ENCODE results near the gene TEX52.
"Not testable (repeated sequence)": the region's sequence is repeated elsewhere in the genome, so short reads cannot be mapped to it uniquely, and the experiment has no call there.

The TEX52 gene

DNA sequence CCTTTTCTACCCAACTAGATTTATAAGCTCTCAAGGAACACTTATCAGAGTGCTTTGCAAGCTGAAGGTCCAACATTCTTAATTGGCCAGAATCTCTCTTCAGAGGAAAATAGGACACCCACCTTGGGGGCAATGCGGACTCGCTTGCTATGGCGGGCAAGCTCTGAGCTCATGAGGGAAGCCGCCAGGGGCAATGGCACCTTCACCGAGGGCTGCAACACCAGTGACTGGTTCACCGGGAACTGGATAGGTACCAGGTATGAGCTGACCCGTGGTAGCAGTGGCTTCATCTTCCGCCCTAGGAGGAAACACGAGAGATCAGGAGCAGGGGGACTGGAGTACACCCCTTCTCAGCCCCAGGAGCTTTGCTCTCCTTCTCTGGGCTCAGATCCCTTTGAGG lies 7.4 kb upstream of the TEX52 start:
- DNase-seq = no peak

DNA sequence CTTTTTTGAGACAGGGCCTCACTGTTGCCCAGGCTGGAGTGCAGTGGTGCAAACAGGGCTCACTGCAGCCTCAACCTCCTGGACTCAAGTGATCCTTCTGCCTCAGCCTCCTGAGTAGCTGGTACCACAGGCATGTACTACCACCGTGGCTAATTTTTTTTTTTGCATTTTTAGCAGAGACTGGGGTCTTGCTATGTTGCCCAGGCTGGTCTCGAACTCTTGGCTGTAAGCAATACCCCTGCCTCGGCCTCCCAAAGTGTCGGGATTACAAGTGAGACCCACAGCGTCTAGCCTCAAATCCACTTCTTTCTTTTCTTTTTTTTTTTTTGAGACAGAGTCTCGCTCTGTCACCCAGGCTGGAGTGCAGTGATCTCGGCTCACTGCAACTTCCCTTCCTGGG lies 6.6 kb upstream of the TEX52 start:
- not testable (repeated sequence) for DNase-seq

DNA sequence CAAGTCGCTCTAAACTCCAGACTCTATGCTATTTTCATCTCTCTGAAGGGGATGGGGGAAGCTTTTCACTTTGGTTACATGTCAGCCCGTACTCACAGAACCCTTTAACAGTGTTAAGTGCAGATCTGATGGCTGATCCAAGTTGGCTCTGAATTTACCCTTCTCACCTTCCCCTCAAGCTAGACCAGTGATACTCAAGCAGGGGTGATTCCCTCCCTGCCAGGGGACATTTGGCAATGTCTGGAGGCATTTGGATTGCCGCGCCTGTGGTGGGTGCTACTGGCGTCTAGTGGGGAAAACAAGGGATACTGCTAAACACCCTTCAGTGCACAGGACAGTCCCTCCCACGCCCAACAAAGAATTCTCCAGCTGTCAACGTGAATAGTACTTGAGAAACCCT lies 6.0 kb upstream of the TEX52 start:
- no peak for DNase-seq

DNA sequence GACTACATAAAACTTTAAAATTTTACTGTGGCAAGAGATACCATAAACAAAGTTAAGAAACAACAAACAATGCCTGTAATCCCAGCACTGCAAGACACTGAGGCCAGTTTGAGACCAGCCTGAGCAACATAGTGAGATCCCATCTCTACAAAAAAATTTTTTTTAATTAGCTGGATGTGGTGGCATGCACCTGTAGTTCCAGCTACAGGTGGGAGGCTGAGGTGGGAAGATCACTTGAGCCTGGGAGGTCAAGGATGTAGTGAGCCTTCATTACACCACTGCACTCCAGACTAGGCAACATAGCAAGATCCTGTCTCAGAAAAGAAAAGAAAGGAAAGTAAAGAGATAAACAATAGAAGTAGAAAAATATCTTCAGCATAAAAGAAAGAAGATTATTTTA lies 3.3 kb upstream of the TEX52 start:
- no peak for DNase-seq

DNA sequence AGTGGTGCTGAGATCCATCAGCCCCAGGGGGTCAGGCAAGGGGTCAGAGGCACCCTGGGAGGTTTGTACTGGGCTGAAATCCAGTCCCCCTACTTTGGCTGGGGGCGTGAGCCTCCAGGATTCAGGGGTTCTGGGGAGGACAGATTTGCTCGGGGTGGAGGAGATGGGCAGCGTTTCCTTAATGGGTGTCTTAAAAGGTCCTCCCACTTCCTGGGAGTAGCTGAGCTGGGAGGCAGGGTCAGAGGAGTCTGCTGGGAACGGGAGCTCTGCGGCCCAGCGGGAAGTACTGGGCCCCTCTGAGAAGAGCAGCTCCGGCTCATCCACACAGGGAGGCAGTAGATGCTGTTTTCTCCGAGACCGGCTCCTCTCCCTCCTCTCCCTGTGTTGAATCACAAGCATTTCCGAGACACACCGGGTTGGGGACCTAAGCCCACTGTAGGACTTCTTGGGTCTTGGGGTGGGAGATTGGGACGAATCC lies 2.1 kb upstream of the TEX52 start:
- no peak for DNase-seq

DNA sequence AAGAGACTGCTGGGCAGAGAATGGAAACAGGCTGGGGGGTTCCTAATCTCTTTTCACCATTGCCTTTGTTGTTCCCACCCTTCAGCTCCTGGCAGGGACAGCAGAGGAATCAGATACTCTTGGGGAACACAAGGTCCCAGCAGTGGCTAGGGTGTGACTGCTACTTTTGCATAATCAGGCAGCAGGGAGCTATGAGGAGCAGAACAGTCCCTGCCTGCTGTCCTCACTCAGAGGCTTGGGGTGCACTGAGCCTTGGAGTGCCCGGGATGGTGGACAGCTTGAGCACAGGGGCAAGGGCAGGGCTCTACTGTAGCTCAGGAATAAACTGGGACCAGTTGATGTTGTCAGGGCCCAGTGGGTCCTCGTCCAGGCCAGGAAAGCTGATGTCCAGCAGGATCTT lies 1.5 kb upstream of the TEX52 start:
- DNase-seq = no peak

DNA sequence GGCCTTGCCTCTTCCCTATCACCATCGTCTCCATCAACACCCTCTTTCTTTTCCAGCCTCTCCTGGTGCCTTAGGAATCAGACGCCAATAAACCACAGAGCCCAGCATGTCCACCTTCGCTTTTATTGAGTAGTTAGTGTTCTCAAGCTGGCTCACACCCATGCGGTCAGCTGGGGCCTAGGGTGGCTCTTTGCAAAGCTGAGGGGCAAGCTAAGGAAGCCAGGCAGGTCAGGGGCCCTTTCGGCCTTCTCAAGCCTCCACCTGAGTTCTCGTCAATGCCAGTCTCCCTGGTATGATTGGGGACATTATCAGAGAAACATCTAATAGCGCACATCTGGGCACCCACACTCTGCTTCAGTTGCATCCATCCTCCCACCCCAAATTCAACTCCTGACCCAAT lies 737 bp upstream of the TEX52 start:
- DNase-seq = no peak

DNA sequence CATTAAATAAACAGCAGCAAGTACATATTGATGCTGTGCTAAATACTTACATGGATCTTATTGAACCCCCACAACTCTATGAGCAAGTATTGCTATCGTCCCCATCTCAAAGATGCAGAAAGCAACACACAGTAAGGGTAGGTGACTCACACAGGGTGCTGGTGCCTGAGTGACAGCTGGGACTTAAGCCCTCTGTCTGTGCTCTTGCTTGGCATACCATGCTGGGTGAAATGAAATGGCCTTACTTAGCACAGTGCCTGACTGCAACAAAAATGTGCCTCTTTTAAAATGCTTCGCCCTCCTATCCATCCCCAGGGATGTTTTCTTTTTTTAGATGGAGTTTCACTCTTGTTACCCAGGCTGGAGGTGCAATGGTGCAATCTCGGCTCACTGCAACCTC lies 788 bp downstream of the TEX52 start:
- DNase-seq = no peak

DNA sequence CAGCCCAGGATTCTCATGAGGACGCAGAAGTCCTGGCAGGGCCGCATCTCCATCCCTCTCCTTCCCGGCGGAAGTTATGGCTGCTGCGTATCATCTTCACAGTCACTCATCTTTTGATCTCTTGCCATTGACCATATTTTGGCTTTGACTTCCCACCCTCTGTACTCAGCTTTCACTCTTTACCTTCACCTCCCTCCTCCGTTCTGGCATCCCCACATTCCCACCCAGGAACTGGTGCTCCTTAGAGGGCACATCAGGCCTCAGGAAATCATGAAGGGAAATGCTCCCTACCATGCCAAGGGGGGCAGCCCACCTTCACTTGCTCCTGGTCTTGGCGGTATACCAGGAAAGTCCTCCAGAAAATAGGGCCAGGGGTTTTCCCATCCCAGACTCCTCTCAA lies 1.3 kb downstream of the TEX52 start:
- no peak for DNase-seq

DNA sequence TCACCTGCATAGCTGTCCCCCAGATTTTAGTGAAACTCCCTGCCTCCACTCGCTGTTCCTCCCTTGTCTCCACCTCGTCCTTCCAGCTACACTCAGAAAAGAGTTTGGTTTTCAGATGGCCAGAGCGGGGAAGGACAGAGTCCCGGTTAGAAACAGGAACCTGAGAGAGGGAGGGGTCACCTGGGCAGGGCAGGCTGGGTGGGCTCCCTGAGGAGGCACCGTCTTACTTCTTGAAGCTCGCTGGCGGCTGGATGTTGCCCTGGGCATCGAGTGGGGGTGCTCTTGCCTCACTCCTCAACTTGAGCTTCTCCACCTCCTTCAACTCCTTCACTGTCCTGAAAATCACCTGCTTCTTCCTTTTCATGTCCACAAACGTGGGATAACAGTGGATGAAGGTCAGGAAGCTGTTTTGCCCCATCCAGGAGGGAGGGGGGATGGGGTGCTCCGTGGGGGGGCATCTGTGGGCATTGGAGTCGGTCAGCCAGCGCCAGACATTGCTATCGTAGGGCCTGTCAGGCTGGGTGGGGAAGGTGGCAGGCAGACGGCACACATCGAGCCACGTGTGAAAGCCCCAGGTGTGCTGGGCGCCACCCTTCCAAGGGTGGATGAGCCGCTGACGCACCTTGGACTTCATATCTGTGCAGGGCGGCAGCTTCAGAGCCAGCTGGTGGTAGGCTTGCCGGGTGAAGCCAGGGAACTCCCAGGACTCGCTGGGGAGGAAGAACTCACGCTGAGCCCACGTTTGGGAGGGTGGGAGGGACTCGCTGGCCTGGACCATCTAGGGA lies 2.0 kb downstream of the TEX52 start:
- no peak for DNase-seq

DNA sequence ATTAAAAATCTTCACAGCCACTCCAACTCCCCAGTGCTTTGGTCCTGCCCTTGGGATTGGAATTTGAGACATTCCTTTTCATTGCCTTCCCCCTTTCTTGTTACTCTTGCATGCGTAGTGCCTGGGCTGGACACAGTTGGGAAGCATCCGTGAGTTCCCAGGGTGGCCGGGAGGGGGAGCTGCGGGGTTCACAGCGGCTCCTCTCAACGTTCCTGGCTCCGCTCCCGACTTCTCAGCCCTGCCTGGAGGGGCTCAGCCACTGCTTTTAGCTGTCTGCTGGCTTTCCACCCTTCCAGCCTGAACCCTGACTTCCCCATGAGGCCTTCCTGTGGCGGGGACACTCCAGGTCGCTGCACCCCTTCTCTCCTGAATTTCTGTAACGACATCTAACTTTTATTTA lies 3.2 kb downstream of the TEX52 start:
- DNase-seq = peak in 12 of 14 donors; percentile 8 to 78 (median 56)

DNA sequence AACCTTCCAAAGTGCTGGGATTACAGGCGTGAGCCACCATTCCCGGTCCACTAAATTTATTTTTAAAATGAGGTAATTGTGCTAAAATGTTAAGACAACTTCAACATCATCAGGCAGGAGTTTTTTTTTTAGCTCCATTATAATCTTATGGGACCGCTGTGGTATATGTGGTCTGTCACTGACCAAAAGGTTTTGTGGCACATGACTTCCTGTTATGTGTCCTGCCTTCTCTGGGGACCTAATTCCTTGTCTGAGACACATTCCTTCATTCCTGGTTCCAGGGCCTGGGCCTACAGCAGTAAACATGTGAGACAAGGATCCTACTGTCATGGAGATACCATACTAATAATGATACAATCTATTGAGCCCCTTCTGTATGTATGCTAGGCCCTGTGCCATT lies 4.9 kb downstream of the TEX52 start:
- DNase-seq = no peak

DNA sequence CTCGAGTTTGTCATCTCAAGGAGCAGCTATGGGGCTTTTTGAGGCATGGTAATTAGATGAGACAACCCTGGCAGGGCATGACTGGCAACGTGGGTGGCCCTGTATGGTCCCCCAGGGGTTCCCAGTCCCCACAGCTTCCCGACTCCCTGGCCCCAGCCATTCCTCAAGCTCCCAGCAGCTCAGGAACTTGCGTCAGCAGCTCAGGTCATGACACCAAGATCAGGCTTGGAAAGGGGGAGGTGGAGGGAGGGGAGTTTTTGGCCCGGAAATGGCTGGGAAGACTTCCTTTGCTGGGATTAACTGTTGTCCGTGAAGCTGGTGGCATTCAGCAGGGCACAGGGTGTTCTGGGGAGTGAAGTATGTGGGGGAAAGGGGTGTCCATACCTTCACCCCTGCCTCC lies 11.6 kb downstream of the TEX52 start:
- DNase-seq = peak in 1 of 14 donors; percentile 19

DNA sequence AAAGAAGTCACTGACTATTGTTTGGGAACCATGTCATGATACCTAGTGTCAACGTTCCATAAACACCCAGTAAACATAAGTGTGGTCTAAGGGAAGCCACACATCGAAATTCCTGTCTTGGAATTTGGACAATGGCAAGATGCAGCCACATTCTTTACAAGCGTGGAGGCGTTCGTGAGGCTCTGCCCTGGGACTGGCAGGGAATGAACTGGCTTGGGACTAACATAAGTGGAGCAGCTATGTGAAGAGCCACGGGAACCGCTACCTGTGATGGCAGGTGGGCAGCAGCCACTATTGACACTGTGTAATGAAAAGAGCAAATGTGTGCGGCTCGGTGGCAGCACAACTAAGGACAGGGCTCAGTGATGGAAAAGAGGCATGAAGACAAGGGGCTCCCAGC lies 12.1 kb downstream of the TEX52 start:
- no peak for DNase-seq

DNA sequence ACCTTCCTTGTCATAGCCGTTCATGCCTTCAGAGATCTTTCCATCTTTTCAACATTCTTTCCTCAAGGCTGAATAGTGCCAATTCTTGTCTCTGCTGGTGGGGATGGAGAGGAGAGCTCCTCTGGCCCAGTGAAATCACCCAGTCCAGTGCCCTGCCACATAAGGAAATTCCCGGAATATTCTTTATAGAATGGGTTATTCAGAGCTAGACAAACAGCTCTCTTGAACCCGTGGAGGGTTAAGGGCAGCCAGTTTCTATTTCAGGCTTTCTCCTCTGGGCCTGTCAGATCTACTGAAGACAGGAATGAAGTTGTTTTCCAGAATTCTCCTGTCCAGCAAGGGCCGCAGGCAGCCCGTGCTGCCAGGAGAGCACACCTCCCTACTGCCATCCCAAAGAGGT lies 13.9 kb downstream of the TEX52 start:
- no peak for DNase-seq

DNA sequence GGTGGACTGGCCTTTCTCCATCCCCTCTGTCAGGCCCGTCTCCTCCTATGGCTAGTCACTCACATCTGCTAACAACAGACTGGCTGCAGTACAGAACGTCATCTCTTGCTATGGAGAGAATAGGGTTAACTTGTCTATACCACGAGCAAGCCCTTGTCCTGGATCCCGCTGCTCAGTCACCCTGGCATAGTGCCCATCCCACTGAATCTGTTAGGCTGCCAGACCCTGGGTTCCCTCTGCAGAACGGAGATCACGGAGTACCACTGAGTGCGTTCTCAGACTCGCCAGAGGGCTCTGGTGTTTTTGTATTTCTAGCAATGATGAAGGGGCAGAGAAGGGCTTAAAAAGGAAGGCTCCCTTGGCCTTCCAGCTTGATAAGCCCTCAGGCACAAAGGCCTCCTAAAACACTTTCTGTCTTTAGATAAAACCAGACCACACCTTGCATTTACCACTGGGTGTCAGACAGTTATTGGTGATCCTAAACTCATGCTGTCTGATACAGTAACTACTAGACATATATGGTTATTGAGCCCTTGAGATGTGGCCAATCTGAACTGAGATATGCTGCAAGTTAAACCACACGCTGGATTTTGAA lies 15.7 kb downstream of the TEX52 start:
- peak in 1 of 14 donors; percentile 62 for DNase-seq

DNA sequence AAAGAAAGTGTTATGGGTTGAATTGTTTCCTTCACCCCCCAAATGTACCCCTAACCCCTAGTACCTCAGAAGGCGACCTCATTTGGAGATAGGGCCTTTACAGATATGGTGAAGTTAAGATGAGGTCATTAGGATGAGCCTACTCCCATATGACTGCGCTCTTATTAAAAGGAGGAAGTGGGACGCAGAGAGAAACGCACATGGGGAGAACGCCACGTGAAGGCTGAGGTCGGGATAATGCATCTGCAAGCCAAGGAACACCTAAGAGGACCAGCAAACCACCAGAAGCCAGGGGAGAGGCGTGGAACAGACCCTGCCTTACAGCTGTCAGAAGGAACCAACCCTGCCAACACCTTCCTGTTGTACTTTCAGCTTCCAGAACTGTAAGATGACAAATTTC lies 20.3 kb downstream of the TEX52 start:
- DNase-seq = no peak

DNA sequence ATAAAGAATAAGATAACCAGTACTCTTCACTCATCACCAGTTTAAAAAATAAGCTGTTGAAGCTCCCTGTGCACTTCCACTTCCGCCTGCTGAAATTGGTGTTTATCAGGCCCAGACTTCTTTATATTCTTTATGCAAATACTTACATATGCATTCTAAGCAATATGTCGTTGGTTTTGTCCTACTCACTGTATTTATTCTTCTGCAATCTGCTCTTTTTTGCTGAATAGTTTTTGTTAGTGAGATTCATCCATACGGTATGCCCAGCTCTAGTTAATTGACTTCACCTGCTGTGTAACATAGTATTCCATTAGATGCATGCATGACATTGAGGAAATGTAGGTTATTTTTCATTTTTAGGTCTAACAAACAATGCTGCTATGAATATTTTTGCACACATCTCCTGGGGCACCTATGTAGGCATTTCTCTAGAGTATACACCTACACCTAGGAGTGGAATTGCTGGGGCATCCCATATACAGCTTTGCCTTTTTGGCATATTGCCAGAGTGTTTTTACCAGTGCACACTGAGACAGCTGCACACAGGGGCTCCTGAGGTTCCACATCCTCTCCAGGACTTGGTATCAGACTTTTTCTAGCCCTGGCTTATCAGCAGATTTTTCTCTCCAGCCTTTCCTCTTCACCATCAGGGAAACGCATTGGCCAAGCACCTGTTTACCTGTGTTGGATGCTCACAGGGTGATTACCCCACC lies 21.0 kb downstream of the TEX52 start:
- peak in 1 of 14 donors; percentile 13 for DNase-seq

DNA sequence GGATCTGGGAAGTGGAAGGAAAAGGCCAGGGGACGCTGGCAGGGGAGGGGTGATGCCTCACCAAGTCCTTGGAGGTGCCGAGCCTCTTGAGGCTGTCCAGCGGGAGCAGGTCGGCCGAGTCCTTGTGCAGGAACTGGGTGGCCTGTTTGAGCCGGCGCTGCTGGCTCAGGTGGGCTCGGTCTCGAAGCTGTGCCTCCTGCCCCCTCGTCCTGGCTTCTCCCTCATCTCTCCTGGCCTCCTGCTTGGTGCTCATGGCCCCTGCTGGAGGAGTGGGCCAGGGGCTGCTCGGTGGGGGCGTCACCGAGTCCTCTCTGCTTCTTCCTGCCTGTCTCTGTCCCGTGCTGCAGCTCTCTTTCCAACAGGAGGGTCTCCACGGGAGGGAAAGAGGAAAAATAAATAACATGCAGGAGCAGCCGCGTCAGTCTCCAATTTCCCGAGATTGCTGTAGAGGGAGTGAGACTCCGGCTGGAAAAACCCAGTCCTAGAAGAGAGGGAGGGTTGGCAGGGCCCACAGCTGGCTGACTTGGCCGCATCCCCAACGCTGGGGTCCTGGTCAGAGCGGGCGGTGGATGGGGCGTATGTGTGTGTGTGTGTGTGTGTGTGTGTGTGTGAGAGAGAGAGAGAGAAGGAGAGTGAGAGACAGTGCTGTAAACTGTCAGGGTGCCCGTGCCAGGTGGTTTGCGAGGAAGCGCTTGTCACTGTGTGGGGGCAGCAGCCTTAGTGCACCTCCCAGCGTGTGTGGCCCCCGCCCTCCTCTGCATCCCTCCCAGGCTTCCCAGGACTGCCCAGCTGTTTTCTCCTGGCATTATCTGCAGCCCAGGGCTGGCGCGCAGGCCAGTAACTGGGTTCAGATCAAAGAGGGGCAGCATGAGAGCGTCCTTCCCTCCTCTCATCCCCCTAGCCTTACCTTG lies 22.0 kb downstream of the TEX52 start, which contains the start of gene NRIP2:
Gene NRIP2, minus strand, starts transcription at position 455 of the 911 bp plus-strand sequence. Its CDS starts 52 bp downstream, at position 403.
- DNase-seq = peak in 11 of 14 donors; percentile 28 to 74 (median 46)

DNA sequence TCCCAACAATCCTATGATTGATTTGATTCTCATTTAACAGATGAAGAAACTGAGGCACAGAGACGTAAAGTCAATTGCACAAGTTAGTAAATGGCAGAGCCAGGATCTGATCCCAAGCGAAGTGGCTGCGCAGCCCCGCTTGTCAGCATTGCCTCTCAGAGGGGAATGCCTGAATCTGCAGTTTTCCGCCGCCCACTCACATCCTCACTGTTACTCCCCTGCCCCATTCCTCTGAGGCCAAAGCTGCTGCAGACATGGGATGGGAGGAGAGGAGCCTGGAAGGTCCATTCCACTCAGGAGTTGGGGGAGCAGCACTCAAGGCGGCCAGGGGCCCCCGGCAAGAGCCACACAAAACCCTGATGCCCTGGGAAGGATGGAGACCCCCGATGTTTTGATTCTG lies 23.0 kb downstream of the TEX52 start:
- peak in 1 of 14 donors; percentile 40 for DNase-seq

DNA sequence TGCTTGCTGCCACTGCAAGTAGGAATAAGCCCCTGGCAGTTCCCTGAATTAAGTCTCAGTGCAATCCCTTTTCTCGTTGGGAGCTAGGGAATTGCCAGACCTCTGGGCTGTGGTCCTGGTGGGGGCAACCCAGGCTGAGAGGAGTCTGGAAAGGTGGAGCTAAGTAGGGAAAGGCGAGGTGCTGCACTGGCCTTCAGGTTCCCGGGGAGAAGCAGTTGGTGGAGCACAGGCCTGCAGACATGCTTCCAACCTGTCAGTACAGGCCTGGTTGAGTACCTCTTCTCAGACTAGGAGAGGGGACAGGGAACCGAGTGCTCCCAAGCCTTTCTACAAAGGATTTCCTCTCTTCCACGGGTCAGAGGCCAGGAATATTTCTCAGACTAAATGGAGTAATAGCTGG lies 23.5 kb downstream of the TEX52 start:
- peak in 1 of 14 donors; percentile 66 for DNase-seq

DNA sequence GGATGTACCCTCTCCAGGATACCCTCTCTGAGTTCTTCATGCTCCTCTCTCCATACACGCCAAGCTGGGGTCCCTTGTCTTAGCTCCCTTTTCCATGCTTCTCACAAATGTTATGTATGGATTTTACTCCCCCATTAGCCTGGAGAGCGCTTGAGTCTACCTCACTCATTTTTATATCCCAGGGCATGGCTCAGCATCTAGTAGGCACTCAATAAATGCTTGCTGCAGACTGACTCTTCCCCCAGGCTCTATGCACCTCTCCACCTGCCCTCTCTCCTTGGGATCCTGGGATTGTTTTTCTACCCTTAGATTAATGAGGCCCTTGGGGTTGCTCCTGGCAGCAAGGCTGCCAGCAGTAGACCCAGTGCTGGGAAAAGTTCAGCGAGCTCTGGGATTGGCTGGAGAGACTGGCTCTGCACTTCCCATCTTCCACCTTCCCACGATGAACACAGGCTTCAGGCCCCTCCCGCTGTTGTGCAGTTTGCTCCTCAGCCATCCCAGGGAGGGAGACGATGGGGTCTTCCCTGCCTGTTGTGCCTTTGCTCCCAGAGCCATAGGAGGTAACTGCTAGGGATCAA lies 24.2 kb downstream of the TEX52 start:
- peak in 1 of 14 donors; percentile 61 for DNase-seq
